WI38 (cell line): ENCODE measurements around the gene AFP.

ENCODE experiments used
- H3K4me3 ChIP-seq: 2 replicates; pipeline ENCODE4 v1.5.1; 2011; ENCODE audit warnings: low read depth, mild to moderate bottlenecking, control low read depth, low read length
- TF ChIP-seq, protein P1 (sequence below): IDR thresholded peaks from 2 replicates; pipeline ENCODE4 v1.5.1; 2012; ENCODE audit warnings: low read depth, mild to moderate bottlenecking, control low read depth, low read length

Gene AFP

GRCh38 chr4:73485596-73485995 lies 49.6 kb downstream of the AFP start:
- TF ChIP-seq, protein P1, sequence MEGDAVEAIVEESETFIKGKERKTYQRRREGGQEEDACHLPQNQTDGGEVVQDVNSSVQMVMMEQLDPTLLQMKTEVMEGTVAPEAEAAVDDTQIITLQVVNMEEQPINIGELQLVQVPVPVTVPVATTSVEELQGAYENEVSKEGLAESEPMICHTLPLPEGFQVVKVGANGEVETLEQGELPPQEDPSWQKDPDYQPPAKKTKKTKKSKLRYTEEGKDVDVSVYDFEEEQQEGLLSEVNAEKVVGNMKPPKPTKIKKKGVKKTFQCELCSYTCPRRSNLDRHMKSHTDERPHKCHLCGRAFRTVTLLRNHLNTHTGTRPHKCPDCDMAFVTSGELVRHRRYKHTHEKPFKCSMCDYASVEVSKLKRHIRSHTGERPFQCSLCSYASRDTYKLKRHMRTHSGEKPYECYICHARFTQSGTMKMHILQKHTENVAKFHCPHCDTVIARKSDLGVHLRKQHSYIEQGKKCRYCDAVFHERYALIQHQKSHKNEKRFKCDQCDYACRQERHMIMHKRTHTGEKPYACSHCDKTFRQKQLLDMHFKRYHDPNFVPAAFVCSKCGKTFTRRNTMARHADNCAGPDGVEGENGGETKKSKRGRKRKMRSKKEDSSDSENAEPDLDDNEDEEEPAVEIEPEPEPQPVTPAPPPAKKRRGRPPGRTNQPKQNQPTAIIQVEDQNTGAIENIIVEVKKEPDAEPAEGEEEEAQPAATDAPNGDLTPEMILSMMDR = no peak

DNA sequence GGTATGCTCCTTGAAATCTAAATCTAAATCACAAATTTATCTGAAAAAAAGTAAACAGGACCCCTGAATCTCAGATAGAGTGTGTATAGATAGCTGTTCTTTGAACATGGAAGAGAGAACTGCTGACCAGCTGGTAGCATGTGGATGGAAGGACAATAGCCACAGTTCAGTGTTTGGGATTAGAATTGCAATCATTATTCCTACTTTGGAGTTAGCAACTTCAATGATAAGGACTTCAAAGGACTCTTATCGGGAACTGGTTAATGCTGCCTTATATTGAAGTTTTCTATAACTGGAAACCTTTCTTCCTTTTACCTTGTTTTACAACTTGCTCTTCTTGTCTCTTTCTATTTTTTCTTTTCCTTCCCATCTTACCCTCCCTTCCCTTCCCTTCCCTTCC lies 50.5 kb downstream of the AFP start:
- no peak overlapping the region for H3K4me3 ChIP-seq
- TF ChIP-seq, protein P1 = no peak

More at GRCh38 chr4:73485596-73485995, 49.6 kb downstream of the AFP start:
- no peak overlapping the region for H3K4me3 ChIP-seq

- H3K4me3 ChIP-seq = no peak overlapping the region
- TF ChIP-seq, protein P1 = no peak
These were observed 51.2 kb downstream of the AFP start for GRCh38 chr4:73487233-73487632.

DNA sequence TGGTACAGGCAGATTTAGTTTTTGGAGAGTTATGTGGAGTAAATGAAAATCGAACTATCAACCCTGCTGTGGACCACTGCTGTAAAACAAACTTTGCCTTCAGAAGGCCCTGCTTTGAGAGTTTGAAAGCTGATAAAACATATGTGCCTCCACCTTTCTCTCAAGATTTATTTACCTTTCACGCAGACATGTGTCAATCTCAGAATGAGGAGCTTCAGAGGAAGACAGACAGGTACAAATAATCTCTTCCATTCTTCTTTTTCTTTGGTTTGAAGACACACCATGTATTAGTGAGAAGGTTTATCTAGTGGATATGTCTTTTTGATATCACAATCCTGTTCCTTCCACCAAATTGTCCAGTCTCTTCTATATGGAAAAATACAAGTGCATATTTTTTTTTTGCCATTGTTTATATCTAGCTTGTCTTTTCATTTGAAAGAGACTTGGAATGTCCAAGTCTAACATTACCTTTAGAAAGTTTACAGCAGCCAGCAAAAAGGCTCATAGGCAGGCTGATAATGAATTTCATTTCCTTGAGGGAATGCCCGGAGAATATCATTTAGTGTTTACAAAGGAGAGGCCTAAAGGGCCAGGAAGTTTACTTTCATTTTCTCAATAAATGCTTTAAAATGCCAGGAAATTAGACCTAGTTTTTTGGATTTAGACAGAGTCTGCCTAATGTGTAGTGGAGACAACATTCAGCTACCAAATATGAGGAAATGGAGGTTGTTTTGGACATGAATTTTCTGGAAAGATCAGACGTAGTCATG lies 64.2 kb downstream of the AFP start:
- TF ChIP-seq, protein P1 = no peak
- peak overlapping the region; percentile 30 for H3K4me3 ChIP-seq

- no peak overlapping the region for H3K4me3 ChIP-seq
- TF ChIP-seq, protein P1 = no peak
These were observed 65.7 kb downstream of the AFP start for GRCh38 chr4:73501664-73502265.

DNA sequence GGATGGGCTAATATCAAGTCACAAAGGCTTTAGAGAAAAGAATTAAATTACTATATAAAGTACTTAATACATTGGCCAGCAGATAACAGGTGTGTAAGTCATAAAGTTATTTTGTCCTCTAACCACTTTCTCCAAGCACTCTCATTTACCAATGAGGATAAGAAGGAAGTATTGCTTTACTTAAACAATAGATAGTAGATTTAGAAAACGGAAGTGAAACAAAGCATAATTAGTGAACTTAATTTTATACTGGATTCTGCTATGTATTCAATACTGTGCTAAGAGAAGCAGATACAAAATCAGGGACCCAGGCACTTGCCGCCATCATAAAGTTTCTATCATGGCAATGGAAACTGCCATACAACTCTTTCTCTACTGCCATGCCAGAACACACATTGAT lies 69.5 kb downstream of the AFP start:
- TF ChIP-seq, protein P1 = no peak
- H3K4me3 ChIP-seq = no peak overlapping the region
